HG02763 (cell line): ENCODE measurements around the gene SLC25A48.

ENCODE experiments used
- ATAC-seq: cut with Tn5 transposase; IDR thresholded peaks from one replicate; pipeline ENCODE4 v1.9.1; 2021; ENCODE audit warnings: mild to moderate bottlenecking, moderate library complexity; ENCODE audit not compliant: unreplicated experiment

The SLC25A48 gene, protein sequence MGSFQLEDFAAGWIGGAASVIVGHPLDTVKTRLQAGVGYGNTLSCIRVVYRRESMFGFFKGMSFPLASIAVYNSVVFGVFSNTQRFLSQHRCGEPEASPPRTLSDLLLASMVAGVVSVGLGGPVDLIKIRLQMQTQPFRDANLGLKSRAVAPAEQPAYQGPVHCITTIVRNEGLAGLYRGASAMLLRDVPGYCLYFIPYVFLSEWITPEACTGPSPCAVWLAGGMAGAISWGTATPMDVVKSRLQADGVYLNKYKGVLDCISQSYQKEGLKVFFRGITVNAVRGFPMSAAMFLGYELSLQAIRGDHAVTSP

DNA sequence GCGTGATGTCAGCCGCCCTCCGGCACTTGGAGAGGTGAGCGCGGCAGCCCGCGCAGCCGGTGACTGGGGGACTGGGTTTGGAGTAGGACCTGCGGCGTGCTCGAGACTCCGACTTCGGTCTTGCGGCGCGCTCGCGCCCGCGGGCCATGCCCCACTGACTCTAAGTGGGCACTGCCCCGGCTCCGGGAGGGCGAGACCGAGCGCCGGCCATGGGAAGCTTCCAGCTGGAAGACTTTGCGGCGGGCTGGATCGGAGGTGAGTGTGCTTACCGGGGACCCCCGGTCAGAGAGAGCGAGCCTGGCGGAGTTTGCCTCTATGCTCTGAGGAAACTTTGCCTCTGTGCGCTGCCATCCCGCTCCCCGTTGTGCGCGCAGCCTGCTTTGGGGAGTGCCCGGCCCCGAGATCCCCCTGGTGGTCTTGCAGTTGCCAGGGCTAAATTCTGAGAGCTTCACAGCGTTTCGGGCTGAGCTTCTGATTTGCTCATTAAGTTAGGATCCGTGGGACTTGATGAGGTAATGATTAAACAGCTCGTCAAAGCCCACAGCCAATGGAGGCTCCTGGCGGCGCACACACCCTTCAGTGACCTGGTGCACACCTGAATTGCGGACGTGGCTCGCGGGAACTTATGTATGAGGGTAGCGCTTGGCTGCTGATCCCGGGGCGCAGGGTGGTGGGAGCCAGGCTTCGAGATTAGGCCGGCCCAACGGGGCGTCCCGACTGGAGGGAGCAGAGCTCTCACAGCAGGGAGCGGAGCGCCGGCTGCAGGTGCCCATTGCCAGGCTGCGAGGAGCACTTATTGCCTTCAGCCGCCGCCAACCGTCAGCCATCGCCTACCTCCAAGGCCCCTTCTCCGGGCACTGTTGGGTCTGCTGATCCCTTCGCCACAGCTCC lies at the start of gene SLC25A48:
Gene SLC25A48 (plus strand): TSS at position 25 of the 891 bp plus-strand sequence. CDS start 185 bp downstream, at position 210.
- peak; percentile 71 for ATAC-seq

DNA sequence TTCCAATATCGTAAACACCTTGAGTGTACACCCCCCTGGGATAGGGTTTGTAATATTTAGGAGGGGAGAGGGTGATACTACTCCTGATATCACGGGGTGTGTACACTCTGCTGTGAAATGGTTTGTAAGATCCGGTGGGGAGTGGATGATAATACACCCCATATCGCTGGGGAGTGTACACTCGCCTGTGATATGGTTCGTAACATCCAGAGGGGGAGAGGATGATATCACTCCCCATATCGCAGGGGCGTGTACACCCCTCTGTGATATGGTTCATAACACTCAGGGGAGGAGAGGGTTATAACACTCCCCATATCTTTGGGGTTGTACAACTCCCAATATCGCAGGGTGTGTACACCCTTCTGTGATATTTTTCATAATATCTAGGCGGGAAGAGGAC lies 33.8 kb upstream of the SLC25A48 start:
- no peak for ATAC-seq

DNA sequence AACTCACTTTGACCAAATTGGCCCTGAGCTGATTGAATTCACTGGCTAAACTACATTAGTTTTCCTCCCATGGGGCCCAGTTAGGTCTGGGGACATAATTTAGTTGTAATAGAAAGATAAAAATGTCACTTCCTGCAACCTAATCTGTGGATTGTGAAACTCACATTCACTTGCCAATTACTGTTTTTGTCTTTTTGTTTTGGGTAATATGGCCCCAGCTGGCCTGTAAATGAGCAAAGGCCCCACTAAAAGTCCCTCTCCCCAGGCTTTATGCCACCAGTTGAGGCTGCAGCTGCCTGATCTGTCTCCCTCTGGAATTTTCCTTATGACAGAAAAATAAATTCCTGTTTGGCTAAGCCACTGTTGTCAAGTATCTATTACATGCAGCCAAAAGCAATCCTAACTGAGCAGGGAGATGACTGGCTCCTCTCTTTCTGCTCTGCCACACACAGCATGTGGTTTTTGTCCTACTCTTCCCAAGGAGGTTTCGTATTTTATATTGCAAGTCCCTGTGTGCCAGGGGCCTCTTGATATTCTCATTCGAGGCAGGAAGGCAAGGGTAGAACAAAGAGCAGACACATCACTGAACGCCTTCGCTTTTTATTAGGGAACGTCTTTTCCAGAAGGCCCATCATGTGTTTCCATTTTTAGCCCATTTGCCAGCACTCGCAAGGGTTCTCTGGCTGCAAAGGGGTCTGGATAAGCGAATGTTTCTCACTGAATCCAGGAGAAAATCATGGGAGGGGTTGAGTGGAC lies 24.1 kb upstream of the SLC25A48 start:
- ATAC-seq = no peak

DNA sequence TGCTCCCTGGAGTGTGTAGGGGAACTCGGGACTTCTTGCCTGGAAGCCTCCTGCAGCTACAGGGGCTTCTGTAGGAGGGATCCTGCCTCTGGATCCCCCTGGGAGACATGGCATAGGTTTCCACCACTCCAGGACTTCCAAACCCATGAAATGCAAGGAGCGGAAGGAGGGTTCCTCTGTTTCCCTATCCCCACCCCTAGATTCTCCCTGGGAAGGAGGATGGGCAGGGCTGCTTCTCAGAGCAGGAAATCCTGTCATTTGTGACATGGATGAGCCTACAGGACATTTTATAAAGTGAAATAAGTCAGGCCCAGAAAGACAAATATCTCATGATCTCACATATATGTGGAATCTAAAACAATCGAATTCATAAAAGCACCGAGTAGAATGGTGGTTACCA lies 23.5 kb upstream of the SLC25A48 start:
- no peak for ATAC-seq

DNA sequence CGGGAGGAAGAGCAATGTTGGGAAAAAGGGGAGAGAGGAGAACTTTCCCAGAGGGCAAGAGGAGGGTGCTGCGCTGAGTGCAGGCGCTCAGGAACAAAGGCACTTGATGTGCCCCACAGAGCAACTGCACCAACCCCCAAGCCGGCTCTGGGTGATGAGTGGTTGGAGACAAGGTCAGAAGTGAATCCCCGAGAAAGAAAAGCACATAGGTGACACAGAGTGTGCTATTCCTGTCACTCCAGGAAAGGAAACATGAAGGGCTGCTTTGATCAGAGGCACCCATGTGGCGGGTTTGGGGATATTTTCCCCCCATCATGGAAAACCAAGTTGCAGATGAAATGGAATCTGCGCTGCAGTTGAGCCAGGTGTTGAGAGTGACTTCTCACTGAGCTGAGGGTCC lies 20.7 kb upstream of the SLC25A48 start:
- ATAC-seq = no peak

DNA sequence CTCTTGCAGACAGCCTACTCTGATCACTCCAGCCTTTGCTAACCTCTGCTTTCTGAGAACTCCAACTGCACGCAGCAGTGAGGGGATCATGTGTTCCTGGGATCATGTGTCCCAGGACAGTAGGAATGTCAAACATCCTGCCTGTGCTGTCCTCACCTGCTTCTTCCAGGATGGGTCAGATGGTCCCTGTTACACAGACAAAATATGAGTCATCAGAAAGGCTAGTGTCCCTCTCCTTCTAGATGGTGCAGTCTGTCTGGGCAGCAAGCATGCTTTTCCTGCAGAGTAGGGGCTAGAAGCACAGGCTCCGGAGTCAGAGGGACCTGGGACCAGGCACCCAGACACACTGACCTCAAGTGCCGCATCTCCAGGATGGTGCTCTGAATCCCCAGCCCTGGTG lies 20.1 kb upstream of the SLC25A48 start:
- no peak for ATAC-seq

DNA sequence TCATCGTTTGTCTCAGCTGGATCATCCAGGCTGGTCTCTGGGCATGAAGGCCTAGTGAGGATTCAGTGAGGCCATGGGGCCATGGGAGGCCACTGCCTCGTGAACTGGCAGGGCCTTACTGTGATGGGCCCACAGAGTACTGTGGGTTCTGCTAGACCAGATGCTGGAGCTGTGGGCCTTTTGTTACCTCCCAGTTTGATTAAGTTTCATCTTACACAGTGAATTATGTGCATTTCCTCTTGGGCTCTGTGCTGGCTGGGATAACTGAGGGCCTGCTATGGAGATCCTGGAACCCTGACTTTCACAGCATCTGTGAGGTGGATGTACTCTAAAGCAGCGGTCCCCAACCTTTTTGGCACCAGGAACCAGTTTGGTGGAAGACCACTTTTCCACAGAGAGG lies 19.7 kb upstream of the SLC25A48 start:
- no peak for ATAC-seq

DNA sequence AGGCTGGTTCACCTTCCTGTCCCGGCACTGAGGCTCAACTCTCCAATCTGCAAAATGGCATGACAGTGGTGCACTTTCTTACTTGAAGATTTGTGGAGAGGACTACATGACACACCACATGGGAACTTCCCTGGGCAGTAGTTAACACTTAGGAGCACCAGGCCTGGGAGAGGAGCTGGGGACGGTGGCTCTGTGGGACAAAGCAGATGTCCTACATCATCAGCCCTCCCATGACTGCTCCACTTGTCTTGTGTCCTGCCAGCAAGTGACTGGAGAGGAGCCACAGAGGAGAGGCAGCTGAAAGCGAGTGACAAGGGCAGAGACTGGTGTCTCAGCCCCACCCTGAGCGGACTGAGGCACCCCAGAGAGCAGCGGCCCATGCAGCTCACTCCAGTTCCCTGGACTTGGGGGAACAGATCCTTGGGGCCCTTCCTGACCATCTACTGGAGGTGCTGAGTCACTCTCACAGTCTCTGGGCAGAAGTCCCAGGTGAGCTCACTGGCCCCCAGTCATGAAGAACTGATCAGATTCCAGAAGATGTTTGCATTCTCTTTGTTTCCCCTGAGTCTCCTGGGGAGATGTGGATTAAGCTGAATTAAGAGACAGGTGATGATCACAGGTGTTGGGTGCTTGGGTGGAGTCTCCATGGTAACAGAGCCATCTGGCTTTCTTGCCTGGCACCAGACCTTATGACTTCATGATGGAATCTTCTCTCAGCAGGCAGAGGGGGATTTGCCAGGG lies 13.2 kb upstream of the SLC25A48 start:
- ATAC-seq = no peak

DNA sequence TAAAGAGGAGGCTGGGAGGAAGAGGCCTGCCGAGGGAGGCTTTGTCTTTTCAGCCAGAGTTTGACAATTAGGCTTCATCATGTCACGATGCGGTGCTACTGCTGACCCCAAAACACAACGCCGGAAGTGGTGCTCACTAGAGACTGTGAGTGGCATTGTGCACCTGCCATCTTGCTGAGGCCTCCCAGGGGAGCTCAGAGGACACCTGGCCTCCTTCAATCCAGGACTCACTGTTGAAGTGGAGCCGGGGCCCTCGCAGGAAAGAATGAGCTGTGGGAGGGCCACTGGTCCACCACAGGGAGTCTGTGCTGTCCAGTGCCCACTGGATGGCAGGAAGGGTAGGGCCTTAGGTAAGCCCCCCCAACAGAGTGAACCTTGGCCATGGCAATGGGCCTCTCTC lies 12.7 kb upstream of the SLC25A48 start:
- ATAC-seq = no peak

DNA sequence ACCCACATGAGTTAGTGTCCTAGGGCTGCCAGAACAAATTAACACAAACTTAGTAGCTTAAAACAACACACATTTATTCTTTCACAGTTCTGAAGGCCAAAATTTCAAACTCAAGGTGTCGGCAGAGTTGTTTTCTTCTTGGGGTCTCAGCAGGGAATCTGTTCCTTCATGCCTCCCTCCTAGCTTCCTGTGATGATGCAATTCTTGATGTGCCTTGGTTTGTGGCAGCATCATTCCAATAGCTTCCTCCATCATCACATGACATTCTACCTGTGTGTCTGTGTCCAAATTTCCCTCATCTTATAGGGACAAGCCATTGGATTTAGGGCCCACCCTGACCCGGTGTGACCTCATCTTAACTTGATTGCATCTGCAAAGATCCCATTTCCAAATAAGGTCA lies 12.2 kb upstream of the SLC25A48 start:
- ATAC-seq = no peak

DNA sequence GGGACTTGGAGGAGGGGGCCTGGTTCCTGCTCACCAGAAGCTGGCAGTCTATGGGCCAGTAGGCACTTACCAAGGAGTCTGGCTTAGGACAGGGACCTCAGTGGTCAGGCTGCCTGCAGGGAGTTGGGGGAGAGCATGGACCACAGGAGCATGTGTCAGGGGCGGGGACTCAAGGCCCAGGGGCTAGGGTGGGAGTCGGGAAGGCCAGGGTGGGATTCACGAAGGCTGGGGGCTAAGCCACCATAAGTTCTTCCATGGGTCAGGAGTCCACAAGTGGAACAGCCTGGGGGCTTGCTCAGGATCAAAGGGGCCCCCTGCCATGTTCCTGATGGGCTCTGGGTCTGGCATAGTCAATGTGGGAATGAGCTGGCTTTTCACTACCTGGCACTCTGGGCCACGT lies 11.5 kb upstream of the SLC25A48 start:
- no peak for ATAC-seq

DNA sequence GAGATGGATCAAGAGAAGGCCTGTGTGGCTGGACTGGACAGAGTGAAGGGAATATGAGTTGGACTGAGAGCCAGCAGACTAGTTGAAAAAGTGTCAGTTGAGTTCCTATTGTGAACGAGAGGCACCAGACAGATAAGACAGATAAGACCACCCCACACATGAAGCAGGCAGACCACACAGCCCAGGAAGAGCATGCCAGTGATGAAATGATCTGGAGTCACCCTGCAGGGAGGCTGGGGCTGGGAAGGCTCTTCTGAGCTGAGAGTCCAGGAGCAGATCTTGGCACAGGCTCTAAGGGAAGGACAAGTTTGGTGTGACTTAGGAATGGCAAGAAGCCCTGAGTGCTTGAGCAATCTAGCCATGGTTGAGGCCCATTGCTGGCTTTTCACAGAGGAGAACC lies 10.6 kb upstream of the SLC25A48 start:
- no peak for ATAC-seq

DNA sequence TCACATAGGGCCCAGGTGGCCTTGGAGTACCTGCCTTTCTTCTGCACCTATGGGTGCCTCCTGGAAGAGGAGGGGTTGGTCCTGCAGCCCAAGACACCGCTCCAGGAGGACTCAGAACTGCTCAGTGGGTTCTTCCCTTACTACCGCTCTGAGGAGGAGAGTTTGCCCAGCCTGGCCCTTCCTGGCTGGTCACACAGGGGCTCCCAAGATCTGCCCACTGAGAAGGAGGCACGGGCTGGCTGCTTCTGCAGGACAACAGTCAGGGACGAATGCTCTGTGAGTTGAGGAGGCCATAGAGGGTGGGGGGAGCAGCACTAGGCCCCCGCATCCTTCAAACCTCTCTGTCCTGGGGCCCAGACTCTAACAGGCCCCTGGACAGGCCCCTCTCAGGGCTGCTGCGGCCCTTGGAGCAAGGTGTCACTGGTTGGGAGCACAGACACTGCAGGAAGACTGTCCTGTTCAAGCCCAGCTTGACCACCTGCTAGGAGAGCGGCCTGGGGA lies 9.9 kb upstream of the SLC25A48 start:
- ATAC-seq = no peak

DNA sequence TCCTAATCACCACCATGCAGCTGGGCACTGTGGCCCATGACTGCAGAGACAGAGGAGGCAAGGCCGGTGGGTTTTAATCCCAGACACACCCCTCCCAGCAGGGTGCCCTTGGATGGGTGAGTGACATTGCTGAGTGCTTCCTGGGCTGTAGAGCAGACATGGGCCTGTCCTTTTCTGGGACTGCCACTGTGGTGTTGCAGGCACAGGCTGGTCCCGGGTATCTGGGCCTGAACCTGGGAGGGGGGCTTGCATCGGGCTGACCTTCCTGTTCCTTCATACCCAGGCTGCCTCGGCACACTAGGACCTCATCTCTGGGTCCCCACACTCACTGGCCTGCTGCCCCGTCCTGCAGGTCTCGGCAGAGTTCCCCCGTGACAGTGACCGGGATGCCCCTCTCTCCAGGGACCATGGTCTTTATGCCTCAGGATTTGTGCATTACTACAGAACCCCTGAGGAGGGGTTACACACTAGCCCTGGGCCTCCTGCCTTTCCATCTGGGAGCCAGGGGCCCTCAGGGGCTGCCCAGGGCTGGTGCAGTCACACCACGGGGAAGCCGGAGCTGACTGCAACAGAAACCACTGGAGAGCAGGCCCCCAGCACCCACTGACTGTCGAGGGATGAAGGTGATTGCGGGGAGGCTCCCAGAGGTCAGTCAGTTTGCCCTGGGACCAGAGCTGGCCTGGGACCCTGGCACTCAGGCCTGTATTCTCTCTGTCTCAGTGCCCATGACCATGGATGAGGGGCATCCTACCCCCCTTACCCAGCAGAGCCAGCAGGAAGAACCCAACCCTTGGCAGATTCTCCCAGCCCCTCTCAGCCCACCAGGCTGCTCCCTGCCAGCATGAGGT lies 8.9 kb upstream of the SLC25A48 start:
- ATAC-seq = no peak

DNA sequence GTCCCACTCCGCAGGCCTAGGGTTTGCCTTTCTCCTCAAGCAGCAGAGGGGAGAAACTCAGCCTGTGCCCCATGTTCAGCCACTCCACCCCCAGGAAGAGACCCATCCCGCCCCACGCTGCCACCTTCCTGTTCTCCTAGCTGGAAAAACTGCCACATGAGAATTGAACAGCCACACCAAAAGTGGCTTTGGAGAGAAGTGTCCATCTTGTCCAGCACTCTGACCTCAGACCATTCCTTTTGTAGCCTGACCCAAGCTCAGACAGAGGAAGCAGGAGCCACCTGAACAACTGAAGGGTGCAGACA lies 8.3 kb upstream of the SLC25A48 start:
- no peak for ATAC-seq

DNA sequence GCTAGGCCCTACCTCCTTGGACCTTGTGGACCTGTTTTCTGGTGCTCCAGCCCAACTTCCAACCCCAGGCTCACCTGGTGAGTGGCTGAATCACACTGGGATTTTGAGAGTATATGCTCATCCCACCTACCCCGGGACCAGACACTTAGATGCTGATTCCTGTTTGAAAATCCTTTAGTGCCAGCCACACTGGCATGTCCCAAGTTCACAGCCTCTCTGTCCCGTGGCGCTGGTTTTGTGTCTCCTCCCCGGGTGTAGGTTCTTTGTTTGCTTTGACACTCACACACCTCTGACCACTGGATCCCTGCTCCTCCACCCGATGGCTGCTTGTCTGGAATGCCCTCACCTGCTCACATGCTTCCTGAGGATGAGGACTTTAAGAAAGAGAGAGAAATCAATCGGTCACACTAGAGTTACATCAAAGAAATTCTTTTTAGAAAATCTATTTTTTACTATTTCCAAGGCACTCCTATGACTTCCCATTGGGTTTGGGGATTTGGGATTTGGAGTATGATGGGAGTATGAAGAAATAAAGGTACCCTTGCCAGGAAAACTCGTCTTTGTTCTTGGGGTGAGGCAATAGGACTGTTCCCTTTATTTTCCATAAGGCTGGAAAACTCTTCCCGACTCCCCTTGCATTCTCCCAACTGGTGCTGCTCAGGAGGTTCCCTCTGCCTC lies 7.3 kb upstream of the SLC25A48 start:
- ATAC-seq = no peak

DNA sequence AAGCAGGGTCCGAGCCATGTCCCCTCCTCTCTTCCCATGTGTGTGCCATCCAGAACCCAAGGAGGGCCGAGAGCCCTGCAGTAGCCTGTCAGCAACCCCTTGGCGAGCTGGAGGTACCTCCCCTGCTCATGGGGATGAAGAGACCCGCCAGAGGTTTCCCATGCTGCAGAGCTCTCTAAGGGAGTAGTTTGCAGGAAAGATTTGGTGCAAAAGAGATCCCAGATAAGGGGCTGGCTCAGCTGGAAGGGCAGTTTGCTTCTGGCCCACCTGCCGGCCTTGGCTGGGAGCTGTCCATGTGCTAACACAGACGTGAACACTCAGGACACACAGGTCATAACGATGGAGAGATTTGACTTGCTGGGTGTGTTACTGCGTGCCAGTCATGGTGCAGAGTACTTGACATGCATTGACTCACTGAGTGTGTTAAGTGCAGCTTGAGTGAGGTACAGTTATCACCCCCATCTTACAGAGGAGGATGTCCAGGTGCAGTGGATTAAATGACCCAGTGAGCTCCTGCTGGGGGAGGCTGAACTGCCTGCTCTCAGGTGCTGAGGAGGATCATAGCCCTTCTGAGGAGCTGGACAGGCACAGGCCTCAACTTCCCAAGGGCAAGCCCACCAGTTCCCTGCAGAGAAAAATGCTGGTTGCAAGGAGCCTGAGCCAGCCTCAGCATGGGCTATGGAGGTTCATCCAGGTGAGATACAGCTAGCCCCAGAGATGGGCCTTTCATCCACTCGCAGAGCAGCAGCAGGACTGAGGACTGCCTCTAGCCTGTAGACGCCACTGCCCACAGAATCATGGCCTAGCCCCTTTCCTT lies 6.3 kb upstream of the SLC25A48 start:
- ATAC-seq = no peak

DNA sequence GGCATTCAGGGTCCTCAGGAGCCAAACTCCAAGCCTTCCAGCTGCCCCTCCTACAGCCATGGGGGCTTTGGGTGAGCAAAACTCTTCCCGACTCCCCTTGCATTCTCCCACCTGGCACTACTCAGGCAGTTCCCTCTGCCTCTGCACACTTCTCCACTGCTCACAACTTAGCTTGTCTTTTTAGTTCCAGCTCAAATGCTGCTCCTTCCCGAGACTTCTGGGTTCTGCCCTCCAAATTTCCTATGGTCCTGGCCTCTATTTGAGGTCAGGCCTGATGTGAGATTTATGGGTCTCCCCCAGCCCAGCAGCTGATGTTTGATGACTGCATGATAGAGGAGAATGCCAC lies 5.7 kb upstream of the SLC25A48 start:
- no peak for ATAC-seq

DNA sequence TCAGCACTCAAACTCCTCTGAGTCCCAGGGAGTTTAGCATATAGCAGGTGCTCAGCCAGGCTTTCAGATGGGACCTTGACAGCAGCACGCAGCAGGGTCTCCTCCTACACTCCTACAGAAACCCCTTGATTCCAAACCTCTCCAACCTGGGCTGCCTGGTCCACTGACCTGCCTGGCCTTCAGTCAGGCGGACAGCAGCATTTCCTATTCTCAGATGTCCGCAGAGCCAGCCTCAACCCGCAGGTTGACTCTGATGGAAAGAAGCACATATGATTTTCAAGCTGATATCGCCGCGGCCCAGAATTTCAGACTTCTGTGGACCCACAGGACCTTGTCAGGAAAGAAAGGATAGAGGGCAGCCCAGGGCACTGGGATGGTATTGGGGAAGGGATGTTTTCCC lies 5.3 kb upstream of the SLC25A48 start:
- no peak for ATAC-seq
